GM18505 (cell line): ENCODE results near the gene ELMO3.

Experiments
- ATAC-seq: cut with Tn5 transposase; IDR thresholded peaks from one replicate; pipeline ENCODE4 v1.9.1; 2021; ENCODE audit not compliant: unreplicated experiment
- POLR2A ChIP-seq: IDR thresholded peaks from 4 replicates; pipeline ENCODE4 v1.6.1; 2011; ENCODE audit warnings: borderline replicate concordance; ENCODE audit not compliant: insufficient read depth, insufficient read length; ENCODE audit errors: extremely low read depth

The ELMO3 gene

GRCh38 chr16:67190448-67191399 lies 8.2 kb upstream of the ELMO3 start:
- no peak for ATAC-seq
- TF ChIP-seq POLR2A, result no peak

DNA sequence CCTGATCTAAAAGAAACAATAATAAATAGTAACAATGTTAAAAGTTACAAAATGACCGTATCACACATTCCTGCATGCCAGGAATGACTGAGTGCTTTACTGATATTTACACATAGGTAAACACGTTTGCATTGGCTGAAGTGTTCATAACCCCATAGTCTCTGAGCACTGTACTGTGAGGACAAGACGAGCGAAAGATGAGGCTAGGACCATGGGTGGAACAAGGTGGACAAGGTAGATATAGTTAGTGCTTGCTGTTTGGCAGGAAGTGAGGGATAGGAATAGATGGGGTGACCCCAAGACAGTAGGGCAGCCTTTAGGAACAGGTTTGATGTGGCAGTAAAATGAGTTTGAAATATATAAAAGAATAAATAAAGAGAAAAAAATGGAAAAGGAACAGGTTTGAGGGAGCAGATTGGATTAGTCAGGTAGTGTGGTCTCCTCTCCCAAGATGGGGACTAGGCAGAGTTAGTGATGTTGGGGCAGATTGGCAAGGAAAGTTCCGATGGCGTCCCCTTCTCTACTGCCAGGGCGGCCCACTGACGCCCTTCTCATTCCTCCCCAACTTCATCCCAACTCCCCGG lies 7.4 kb upstream of the ELMO3 start:
- no peak for TF ChIP-seq POLR2A
- no peak for ATAC-seq

GRCh38 chr16:67191995-67192681 lies 6.8 kb upstream of the ELMO3 start, which contains the start of gene E2F4:
Gene E2F4, plus strand, starts transcription at chr16:67192155. Its CDS starts 73 bp downstream, at chr16:67192228.
- TF ChIP-seq POLR2A, result peak; percentile 87
- ATAC-seq, result peak; percentile 82

DNA sequence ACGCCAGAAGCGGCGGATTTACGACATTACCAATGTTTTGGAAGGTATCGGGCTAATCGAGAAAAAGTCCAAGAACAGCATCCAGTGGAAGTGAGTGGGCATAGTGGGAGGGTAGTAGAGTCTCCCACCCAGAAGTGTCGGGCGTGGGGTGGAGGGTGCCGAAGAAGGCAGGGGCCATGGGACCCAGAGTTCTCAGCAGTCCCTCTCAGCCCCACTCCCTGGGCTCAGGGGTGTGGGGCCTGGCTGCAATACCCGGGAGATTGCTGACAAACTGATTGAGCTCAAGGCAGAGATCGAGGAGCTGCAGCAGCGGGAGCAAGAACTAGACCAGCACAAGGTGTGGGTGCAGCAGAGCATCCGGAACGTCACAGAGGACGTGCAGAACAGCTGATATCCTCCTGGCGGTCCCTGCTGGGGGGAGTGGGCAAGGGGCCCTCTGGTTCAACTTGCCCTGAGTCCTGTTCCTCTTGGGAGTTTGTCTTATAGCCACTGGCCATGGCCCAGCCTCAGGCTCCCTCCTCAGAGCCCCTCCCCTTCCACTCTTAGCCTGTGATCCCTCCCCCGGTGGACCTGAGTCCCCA lies 6.1 kb upstream of the ELMO3 start:
- TF ChIP-seq POLR2A, result no peak
- ATAC-seq, result no peak

GRCh38 chr16:67193536-67193935 lies 5.4 kb upstream of the ELMO3 start:
- TF ChIP-seq POLR2A, result no peak
- ATAC-seq, result no peak

GRCh38 chr16:67194260-67194659 lies 4.7 kb upstream of the ELMO3 start:
- no peak for TF ChIP-seq POLR2A
- no peak for ATAC-seq

GRCh38 chr16:67195676-67196075 lies 3.3 kb upstream of the ELMO3 start:
- TF ChIP-seq POLR2A, result no peak
- no peak for ATAC-seq

DNA sequence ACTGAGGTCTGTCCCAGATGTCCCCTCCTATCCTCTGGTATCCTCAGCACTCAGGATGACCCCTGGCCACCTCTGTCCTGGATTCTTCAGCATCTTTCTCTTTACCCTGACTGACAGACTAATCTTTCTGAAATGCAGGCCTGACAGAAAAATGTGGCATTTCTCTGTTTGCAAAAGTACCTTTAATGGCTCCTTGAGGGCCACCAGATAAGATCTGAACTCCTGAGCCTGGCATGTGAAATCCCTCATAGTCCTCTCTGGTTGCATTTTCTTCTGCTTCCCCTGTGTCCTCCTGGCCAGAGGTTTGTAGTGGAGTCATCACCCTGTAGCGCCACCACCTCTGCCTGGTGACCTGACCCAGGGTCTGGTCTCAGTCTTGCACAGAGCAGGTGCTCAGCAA lies 2.0 kb upstream of the ELMO3 start:
- TF ChIP-seq POLR2A, result no peak
- ATAC-seq, result no peak

DNA sequence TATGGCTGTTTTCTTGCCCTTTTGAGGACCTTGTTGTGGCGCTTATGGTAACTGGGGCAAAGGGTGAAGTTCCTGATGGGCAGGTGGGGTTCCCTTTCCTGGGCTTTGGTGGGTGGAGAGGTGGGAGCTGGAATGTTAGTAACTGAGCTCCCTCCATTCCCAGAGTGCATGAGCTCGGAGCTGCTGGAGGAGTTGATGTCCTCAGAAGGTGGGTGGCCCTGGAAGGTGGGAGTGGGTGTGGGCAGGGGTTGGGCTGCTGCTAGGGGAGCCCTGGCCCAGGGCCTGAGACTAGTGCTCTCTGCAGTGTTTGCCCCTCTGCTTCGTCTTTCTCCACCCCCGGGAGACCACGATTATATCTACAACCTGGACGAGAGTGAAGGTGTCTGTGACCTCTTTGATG lies 1.2 kb upstream of the ELMO3 start:
- ATAC-seq, result no peak
- no peak for TF ChIP-seq POLR2A

GRCh38 chr16:67198238-67198734 lies 645 bp upstream of the ELMO3 start:
- TF ChIP-seq POLR2A, result no peak

DNA sequence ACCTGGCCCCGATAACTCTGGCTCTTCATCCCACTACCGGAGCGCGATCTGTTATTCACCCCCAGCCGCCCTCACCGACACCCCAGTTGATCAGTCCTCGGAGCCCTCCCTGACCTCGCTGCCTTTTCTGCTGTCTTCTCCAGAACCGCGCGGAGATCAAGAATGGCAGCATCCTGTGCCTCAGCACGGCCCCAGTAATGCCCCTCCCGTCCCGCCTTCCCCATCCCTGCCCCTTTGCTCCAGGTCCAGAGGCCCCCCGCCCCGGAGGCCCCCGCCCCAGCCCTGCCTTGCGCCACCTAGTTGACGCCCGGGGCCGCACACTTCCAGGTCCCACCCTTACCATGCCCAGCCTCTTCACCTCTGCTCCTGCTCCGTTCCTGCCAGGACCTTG lies 872 bp downstream of the ELMO3 start:
- no peak for ATAC-seq

More at GRCh38 chr16:67198238-67198734, 645 bp upstream of the ELMO3 start:
- no peak for ATAC-seq

DNA sequence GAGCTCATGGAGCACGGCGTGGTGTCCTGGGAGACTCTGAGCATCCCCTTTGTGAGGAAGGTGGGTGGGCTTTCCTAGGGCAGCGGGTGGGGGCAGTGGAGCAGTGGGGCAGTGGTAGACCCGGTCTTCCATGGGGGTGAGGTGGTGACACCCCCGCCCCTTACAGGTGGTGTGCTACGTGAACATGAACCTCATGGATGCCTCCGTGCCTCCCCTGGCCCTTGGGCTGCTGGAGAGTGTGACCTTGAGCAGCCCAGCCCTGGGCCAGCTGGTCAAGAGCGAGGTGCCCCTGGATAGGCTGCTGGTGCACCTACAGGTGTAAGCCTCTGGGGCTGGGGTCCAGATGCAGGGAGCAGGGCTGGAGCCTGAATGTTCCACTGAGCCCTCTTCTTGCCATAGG lies 1.6 kb downstream of the ELMO3 start:
- ATAC-seq, result no peak

More for the DNA sequence above, 872 bp downstream of the ELMO3 start:
- TF ChIP-seq POLR2A, result no peak

DNA sequence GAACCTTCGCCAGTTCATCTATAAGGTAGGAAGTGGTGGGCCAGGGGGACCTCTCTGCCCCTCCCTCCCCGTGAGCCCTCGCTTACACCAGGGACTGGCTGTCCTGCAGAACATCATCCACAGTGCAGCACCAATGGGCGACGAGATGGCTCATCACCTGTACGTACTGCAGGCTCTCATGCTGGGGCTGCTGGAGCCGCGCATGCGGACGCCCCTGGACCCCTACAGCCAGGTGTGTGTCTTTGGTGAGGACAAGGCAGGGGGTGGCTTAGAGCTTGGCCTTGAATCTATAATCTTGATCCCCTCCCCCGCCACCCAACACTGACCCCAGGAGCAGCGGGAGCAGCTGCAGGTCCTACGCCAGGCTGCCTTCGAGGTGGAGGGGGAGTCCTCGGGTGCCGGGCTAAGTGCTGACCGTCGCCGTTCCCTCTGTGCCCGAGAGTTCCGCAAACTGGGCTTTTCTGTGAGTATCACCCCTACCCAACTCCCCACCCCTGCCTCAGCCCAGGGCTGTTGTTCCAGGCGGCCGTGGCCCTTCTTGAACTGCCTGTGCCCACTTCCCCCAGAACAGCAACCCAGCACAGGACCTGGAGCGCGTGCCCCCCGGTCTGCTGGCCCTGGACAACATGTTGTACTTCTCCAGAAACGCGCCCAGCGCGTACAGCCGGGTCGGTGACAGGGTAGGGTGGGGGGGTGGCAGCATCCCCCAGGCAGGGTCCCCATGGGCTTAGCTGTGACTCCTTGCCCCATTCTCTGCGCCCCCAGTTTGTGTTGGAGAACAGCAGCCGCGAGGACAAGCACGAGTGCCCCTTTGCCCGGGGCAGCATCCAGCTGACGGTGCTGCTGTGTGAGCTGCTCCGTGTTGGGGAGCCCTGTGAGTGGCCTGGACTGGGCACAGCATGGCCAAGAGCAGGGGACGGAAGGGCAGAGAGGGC lies 2.7 kb downstream of the ELMO3 start:
- no peak for TF ChIP-seq POLR2A
- no peak for ATAC-seq

More for the DNA sequence above, 1.6 kb downstream of the ELMO3 start:
- no peak for TF ChIP-seq POLR2A

DNA sequence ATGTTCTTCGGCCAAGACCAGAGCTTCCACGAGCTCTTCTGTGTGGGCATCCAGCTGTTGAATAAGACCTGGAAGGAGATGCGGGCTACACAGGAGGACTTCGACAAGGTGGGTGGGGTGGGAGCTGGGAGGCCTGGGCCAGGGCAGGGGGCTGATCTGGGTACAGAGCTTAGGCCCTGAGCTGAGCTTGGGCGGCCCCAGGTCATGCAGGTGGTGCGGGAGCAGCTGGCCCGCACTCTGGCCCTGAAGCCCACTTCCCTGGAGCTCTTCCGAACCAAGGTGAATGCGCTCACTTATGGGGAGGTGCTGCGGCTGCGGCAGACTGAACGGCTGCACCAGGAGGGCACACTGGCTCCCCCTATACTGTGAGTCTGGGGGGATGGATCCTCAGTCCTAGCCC lies 3.5 kb downstream of the ELMO3 start:
- no peak for TF ChIP-seq POLR2A
- no peak for ATAC-seq
